LNCAP (cell line): ENCODE results near the gene RFK.
A peak's percentile ranks its signal among the peaks of the same experiment; 100 is the strongest.

Experiments used
- TF ChIP-seq, protein P1 (sequence below): fragments of 450-650 bp; IDR thresholded peaks from 2 replicates; pipeline ENCODE4 v1.5.1; 2017; ENCODE audit warnings: mild to moderate bottlenecking

RFK gene

DNA sequence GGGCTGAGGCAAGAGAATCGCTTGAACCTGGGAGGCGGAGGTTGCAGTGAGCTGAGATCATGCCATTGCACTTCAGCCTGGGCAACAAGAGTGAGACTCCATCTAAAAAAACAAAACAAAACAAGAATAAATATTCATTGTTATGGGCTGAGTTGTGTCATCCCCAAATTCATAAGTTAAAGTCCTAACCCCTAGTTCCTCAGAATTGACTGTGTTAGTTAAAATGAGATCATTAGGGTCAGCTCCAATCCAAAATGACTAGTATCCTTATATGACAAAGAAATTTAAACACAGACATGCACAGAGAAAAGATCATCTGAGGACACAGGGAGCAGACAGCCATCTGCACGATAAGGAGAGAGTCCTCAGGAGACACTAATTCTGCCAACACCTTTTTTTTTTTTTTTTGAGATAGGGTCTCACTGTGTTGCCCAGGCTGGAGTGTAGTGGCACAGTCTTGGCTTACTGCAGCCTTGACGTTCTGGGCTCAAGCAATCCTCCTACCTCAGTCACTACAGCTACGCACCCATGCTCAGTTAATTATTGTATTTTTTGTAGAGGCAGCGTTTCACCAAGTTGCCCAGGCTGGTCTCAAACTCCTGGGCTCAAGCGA lies 32.7 kb upstream of the RFK start:
- TF ChIP-seq, protein P1, sequence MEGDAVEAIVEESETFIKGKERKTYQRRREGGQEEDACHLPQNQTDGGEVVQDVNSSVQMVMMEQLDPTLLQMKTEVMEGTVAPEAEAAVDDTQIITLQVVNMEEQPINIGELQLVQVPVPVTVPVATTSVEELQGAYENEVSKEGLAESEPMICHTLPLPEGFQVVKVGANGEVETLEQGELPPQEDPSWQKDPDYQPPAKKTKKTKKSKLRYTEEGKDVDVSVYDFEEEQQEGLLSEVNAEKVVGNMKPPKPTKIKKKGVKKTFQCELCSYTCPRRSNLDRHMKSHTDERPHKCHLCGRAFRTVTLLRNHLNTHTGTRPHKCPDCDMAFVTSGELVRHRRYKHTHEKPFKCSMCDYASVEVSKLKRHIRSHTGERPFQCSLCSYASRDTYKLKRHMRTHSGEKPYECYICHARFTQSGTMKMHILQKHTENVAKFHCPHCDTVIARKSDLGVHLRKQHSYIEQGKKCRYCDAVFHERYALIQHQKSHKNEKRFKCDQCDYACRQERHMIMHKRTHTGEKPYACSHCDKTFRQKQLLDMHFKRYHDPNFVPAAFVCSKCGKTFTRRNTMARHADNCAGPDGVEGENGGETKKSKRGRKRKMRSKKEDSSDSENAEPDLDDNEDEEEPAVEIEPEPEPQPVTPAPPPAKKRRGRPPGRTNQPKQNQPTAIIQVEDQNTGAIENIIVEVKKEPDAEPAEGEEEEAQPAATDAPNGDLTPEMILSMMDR = no peak

DNA sequence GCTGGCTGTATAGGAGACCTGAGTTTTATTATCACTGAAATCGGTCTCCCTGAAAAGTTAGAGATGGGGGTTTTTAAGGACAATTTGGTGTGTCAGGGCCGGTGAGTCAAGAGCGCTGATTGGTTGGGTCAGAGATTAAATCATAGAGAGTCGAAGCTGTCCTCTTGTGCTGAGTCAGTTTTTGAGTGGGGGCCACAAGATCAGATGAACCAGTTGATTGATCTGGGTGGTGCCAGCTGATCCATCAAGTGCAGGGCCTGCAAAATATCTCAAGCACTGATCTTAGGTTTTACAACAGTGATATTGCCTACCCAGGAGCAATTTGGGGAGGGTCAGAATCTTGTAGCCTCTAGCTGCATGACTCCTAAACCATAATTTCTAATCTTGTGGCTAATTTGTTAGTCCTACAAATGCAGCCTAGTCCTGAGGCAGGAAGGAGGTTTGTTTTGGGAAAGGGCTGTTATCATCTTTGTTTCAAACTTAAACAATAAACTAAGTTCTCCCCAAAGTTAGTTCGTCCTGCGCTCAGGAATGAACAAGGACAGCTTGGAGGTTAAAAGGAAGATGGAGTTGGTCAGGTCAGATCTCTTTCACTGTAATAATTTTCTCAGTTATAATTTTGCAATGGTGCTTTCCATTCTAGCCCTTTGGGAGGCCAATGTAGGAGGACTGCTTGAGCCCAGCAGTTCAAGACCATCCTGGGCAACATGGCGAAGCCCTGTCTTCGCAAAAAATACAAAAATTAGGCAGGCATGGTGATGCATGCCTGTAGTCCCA lies 31.6 kb upstream of the RFK start:
- TF ChIP-seq, protein P1 = no peak

DNA sequence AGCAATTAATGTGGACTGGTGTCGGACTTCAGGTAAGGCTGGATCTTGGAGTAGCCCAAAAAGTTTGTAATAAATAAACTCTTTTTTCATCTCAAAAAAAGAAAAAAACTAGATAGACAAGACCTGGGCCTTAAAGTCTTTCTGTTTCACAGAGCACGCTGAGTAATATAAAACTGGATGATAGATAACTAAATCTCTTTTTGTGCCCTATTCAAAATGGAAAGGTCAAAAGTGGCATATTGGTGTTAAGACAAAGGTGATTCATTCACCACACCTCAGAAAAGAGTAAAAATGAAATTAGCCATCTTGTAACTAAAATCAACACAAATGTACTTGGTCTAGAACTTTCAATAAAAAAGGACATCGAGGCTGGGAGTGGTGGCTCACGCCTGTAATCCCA lies 30.3 kb upstream of the RFK start:
- TF ChIP-seq, protein P1 = no peak

DNA sequence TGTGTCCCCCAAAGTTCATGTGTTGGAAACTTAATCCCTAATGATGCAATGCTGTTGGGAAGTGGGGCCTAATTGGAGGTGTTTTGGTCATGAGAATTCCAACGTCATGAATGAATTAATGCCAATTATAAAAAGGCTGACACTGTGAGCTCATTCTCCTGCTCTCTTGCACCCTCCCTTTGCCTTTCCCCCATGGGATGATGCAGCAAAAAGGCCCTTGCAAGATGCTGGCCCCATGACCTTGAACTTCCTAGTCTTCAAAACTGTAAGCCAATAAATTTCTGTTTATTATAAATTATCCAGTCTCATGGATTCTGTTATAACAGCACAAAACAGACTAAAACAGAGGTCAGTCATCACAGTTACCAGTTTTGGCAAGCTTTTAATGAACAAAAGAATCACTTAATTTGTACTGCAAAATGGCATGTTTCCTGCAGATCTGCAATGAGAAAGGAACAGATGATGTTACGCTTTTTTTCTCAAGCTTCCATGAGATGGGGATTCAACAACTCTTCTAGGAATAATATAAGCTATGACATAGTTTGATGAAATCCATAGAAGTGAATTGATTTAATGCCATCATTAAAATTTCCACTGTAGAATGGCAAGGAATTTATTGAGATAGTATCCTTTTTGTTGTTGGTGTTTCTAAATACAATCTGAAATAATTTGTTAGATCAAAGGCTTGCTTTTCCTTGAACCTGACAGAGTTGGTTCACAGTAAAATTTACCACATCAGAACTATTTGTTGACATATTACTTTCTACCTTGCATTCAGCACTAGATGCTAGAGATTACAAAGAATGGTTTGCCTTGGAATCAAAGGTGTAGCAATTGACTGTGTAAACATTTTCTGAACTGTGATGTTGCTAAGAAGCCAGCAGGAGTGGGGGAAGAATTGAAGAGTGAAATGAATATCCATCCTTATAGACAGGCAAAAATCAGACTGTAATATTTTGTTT lies 29.3 kb upstream of the RFK start:
- TF ChIP-seq, protein P1 = no peak

DNA sequence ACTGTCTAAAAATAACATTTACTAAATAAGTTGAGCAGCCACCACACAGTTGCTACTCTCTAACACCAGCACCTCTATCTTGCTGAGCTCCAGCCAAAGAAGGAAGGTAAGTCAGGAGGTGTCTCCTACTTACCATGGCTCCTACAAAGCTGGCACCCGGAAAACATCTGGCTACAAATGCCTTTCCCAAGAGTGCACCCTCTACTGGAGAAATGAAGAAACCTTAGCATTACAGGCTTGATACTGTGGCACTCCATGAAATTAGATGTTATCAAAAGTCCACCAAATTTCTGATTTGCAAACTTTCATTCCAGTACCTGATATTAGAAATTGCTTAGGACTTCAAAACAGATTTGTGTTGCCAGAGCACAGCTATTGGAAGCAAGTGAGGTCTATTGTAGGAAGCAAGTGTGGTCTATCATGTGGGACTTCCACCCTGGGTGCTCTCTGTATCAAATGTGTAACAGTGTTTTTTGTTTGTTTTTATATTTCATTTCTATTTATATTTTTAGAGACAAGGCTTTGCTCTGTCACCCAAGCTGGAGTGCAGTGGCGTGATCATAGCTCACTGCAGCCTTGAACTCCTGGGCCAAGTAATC lies 25.7 kb upstream of the RFK start:
- TF ChIP-seq, protein P1 = peak; percentile 74

DNA sequence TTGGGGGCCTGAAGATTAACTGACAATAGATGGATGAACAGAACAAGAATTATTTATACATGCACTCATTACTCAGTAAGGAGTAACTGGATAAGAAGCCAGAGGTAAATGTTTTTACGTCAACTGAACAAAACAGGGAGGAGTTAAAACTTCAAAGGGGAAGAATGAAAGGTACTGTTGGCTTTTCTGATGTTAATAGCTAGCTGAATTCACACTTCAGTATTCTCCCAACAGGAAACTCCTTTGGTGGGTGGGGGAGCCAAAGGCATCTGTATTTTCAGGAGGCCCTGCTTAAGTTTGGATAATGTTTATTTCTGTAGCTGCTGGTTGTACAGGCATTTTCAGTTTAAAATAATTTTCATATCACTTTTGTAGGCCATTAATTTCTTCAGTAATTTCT lies 23.2 kb upstream of the RFK start:
- TF ChIP-seq, protein P1 = no peak

DNA sequence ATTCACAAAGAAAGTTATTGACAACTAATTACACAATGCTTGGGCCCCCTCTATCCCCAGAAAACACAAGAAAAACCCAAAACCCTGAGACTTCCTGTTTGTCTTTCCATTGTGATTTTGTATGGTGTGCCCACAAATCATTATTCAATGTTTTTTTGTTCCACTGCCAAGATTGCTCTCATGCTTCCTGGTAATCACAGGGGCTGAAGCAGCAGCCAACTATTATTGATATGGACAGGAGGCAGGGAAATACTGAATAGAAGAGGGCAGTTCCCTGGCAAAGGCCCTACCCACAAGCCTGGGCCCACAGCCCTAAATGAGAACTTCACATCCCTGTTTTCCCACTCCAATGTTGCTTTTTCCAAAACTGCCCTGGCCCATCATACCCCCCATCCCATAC lies 21.5 kb upstream of the RFK start:
- TF ChIP-seq, protein P1 = no peak
